ENCODE results near the gene RASSF5. TPM values are rescaled to one million over a fixed set of nuclear protein-coding genes. Genes with fewer than 3 reads are reported as not detected.

RASSF5 gene
- total RNA-seq, 1 experiment from 2014 or later, result 0.75 TPM

DNA sequence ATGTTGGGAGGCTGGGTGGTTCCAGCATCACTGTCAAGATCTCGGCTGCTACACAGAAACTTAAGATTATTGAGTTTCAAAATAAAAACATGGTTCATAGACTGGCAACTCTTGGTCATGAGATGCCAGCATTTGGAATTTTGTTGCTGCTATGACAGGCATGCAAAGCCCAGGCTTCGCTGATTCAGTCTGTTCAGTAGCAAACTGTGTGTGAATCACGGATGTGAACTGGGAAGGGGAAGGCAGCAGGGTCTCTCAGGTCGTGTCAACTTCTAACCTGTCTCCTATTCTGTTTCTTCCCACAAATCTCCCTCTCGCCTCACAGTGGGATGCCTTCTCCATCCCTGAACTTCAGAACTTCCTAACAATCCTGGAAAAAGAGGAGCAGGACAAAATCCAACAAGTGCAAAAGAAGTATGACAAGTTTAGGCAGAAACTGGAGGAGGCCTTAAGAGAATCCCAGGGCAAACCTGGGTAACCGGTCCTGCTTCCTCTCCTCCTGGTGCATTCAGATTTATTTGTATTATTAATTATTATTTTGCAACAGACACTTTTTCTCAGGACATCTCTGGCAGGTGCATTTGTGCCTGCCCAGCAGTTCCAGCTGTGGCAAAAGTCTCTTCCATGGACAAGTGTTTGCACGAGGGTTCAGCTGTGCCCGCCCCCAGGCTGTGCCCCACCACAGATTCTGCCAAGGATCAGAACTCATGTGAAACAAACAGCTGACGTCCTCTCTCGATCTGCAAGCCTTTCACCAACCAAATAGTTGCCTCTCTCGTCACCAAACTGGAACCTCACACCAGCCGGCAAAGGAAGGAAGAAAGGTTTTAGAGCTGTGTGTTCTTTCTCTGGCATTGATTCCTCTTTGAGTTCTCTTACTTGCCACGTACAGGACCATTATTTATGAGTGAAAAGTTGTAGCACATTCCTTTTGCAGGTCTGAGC lies 79.4 kb downstream of the RASSF5 start:
- Histone ChIP-seq H3K4me1 (ENCODE audit: insufficient read depth, low read length, poor library complexity, severe bottlenecking) (no peaks in the 10 kb centered on the region), H3K36me3 (ENCODE audit: insufficient read depth, low read length, poor library complexity, severe bottlenecking) (peaks cover 9% of the 10 kb centered on the region), H3K4me3 (ENCODE audit: low read depth, low read length, poor library complexity, severe bottlenecking) (no peak overlapping the region), H3K9me3 (ENCODE audit: low read depth, low read length, poor library complexity, severe bottlenecking) (no peaks in the 10 kb centered on the region), H3K27ac (ENCODE audit: low read depth, low read length, poor library complexity, severe bottlenecking) (no peak overlapping the region), H3K27me3 (replicated peaks; ENCODE audit: insufficient read depth, low read depth, low read length, poor library complexity) (no peaks in the 10 kb centered on the region)
- TF ChIP-seq, protein P1, sequence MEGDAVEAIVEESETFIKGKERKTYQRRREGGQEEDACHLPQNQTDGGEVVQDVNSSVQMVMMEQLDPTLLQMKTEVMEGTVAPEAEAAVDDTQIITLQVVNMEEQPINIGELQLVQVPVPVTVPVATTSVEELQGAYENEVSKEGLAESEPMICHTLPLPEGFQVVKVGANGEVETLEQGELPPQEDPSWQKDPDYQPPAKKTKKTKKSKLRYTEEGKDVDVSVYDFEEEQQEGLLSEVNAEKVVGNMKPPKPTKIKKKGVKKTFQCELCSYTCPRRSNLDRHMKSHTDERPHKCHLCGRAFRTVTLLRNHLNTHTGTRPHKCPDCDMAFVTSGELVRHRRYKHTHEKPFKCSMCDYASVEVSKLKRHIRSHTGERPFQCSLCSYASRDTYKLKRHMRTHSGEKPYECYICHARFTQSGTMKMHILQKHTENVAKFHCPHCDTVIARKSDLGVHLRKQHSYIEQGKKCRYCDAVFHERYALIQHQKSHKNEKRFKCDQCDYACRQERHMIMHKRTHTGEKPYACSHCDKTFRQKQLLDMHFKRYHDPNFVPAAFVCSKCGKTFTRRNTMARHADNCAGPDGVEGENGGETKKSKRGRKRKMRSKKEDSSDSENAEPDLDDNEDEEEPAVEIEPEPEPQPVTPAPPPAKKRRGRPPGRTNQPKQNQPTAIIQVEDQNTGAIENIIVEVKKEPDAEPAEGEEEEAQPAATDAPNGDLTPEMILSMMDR (conservative IDR thresholded peaks at IDR 0.05; ENCODE audit: low read depth, low read length), result no peak
- TF ChIP-seq EZH2 (IDR thresholded peaks at IDR 0.05; ENCODE audit: borderline replicate concordance, low read depth, low read length, poor library complexity, severe bottlenecking), result no peak
- CTCF ChIA-PET, result interaction anchor here (1.3 kb wide), 1 partner anchor 96 kb away, joined by 5 read pairs; no protein-coding TSS in a partner anchor
- POLR2A ChIA-PET (ENCODE audit: low non-redundant PET), result no interaction called here
- no peak for DNase-seq (ENCODE audit: low spot score)
- intact Hi-C loops (cut with micrococcal nuclease; ENCODE audit: unreplicated experiment), result no loop called here
- BruUV-seq (replicated peaks), result no TSS peak

DNA sequence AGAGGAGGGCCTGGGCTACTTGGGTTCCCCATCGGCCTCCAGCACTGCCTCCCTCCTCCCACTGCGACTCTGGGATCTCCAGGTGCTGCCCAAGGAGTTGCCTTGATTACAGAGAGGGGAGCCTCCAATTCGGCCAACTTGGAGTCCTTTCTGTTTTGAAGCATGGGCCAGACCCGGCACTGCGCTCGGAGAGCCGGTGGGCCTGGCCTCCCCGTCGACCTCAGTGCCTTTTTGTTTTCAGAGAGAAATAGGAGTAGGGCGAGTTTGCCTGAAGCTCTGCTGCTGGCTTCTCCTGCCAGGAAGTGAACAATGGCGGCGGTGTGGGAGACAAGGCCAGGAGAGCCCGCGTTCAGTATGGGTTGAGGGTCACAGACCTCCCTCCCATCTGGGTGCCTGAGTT lies 80.6 kb downstream of the RASSF5 start:
- POLR2A ChIA-PET (ENCODE audit: low non-redundant PET), result no interaction called here
- TF ChIP-seq EZH2 (IDR thresholded peaks at IDR 0.05; ENCODE audit: borderline replicate concordance, low read depth, low read length, poor library complexity, severe bottlenecking), result no peak
- TF ChIP-seq, protein P1 (conservative IDR thresholded peaks at IDR 0.05; ENCODE audit: low read depth, low read length), result no peak
- Histone ChIP-seq H3K36me3 (ENCODE audit: insufficient read depth, low read length, poor library complexity, severe bottlenecking) (peaks cover 18% of the 10 kb centered on the region), H3K4me1 (ENCODE audit: insufficient read depth, low read length, poor library complexity, severe bottlenecking) (no peaks in the 10 kb centered on the region), H3K27me3 (replicated peaks; ENCODE audit: insufficient read depth, low read depth, low read length, poor library complexity) (no peaks in the 10 kb centered on the region), H3K27ac (ENCODE audit: low read depth, low read length, poor library complexity, severe bottlenecking) (no peak overlapping the region), H3K9me3 (ENCODE audit: low read depth, low read length, poor library complexity, severe bottlenecking) (no peaks in the 10 kb centered on the region), H3K4me3 (ENCODE audit: low read depth, low read length, poor library complexity, severe bottlenecking) (no peak overlapping the region)
- BruUV-seq (replicated peaks), result no TSS peak
- DNase-seq (ENCODE audit: low spot score), result no peak
- intact Hi-C loops (cut with micrococcal nuclease; ENCODE audit: unreplicated experiment), result no loop called here
- CTCF ChIA-PET, result no interaction called here

DNA sequence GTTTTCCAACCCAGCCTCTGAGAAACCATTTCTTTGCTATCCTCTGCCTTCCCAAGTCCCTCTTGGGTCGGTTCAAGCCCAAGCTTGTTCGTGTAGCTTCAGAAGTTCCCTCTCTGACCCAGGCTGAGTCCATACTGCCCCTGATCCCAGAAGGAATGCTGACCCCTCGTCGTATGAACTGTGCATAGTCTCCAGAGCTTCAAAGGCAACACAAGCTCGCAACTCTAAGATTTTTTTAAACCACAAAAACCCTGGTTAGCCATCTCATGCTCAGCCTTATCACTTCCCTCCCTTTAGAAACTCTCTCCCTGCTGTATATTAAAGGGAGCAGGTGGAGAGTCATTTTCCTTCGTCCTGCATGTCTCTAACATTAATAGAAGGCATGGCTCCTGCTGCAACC lies 81.2 kb downstream of the RASSF5 start:
- Histone ChIP-seq H3K36me3 (ENCODE audit: insufficient read depth, low read length, poor library complexity, severe bottlenecking) (peaks cover 23% of the 10 kb centered on the region), H3K4me1 (ENCODE audit: insufficient read depth, low read length, poor library complexity, severe bottlenecking) (no peaks in the 10 kb centered on the region), H3K4me3 (ENCODE audit: low read depth, low read length, poor library complexity, severe bottlenecking) (no peak overlapping the region), H3K9me3 (ENCODE audit: low read depth, low read length, poor library complexity, severe bottlenecking) (no peaks in the 10 kb centered on the region), H3K27ac (ENCODE audit: low read depth, low read length, poor library complexity, severe bottlenecking) (no peak overlapping the region), H3K27me3 (replicated peaks; ENCODE audit: insufficient read depth, low read depth, low read length, poor library complexity) (no peaks in the 10 kb centered on the region)
- no peak for DNase-seq (ENCODE audit: low spot score)
- no TSS peak for BruUV-seq (replicated peaks)
- TF ChIP-seq, protein P1 (conservative IDR thresholded peaks at IDR 0.05; ENCODE audit: low read depth, low read length), result no peak
- no peak for TF ChIP-seq EZH2 (IDR thresholded peaks at IDR 0.05; ENCODE audit: borderline replicate concordance, low read depth, low read length, poor library complexity, severe bottlenecking)
- intact Hi-C loops (cut with micrococcal nuclease; ENCODE audit: unreplicated experiment), result no loop called here
- ChIA-PET POLR2A (ENCODE audit: low non-redundant PET) (no interaction called here), CTCF (no interaction called here)

Measured in A673 (cell line).